Measurements from ENCODE around the gene FGFR2.
A peak's percentile ranks its signal among the peaks of the same experiment; 100 is the strongest.

Gene FGFR2

GRCh38 chr10:121466424-121466823 lies 131.8 kb downstream of the FGFR2 start:
- TF ChIP-seq GATA3 (IDR thresholded peaks at IDR 0.05; ENCODE audit: low read depth, low read length), result no peak

- TF ChIP-seq GATA3 (IDR thresholded peaks at IDR 0.05; ENCODE audit: low read depth, low read length), result no peak
- TF ChIP-seq GATA2 (IDR thresholded peaks at IDR 0.05; ENCODE audit: low read depth, low read length), result no peak
Observed at GRCh38 chr10:121465215-121465614, 133.0 kb downstream of the FGFR2 start.

- TF ChIP-seq GATA2 (IDR thresholded peaks at IDR 0.05; ENCODE audit: low read depth, low read length) (no peak), GATA3 (IDR thresholded peaks at IDR 0.05; ENCODE audit: low read depth, low read length) (no peak)
Observed at GRCh38 chr10:121464517-121464916, 133.7 kb downstream of the FGFR2 start.

- TF ChIP-seq GATA2 (IDR thresholded peaks at IDR 0.05; ENCODE audit: low read depth, low read length), result no peak
Observed at GRCh38 chr10:121462955-121463354, 135.3 kb downstream of the FGFR2 start.

GRCh38 chr10:121462281-121462680 lies 136.0 kb downstream of the FGFR2 start:
- TF ChIP-seq GATA2 (IDR thresholded peaks at IDR 0.05; ENCODE audit: low read depth, low read length) (no peak), GATA3 (IDR thresholded peaks at IDR 0.05; ENCODE audit: low read depth, low read length) (no peak)

- no peak for TF ChIP-seq GATA2 (IDR thresholded peaks at IDR 0.05; ENCODE audit: low read depth, low read length)
- TF ChIP-seq GATA3 (IDR thresholded peaks at IDR 0.05; ENCODE audit: low read depth, low read length), result no peak
Observed at GRCh38 chr10:121461307-121461706, 136.9 kb downstream of the FGFR2 start.

GRCh38 chr10:121460733-121461132 lies 137.5 kb downstream of the FGFR2 start:
- no peak for TF ChIP-seq GATA2 (IDR thresholded peaks at IDR 0.05; ENCODE audit: low read depth, low read length)
- no peak for TF ChIP-seq GATA3 (IDR thresholded peaks at IDR 0.05; ENCODE audit: low read depth, low read length)

- TF ChIP-seq GATA2 (IDR thresholded peaks at IDR 0.05; ENCODE audit: low read depth, low read length), result no peak
- no peak for TF ChIP-seq GATA3 (IDR thresholded peaks at IDR 0.05; ENCODE audit: low read depth, low read length)
Observed at GRCh38 chr10:121459622-121460453, 138.4 kb downstream of the FGFR2 start.

- no peak for TF ChIP-seq GATA3 (IDR thresholded peaks at IDR 0.05; ENCODE audit: low read depth, low read length)
- no peak for TF ChIP-seq GATA2 (IDR thresholded peaks at IDR 0.05; ENCODE audit: low read depth, low read length)
Observed at GRCh38 chr10:121459279-121459621, 139.0 kb downstream of the FGFR2 start.

GRCh38 chr10:121457729-121458128 lies 140.5 kb downstream of the FGFR2 start:
- no peak for TF ChIP-seq GATA3 (IDR thresholded peaks at IDR 0.05; ENCODE audit: low read depth, low read length)
- TF ChIP-seq GATA2 (IDR thresholded peaks at IDR 0.05; ENCODE audit: low read depth, low read length), result no peak

- TF ChIP-seq GATA3 (IDR thresholded peaks at IDR 0.05; ENCODE audit: low read depth, low read length) (peak; percentile 93), GATA2 (IDR thresholded peaks at IDR 0.05; ENCODE audit: low read depth, low read length) (peak; percentile 97)
Observed at GRCh38 chr10:121455377-121455776, 142.9 kb downstream of the FGFR2 start.

GRCh38 chr10:121454781-121455180 lies 143.5 kb downstream of the FGFR2 start:
- TF ChIP-seq GATA2 (IDR thresholded peaks at IDR 0.05; ENCODE audit: low read depth, low read length), result no peak
- TF ChIP-seq GATA3 (IDR thresholded peaks at IDR 0.05; ENCODE audit: low read depth, low read length), result no peak

GRCh38 chr10:121453160-121453559 lies 145.1 kb downstream of the FGFR2 start:
- TF ChIP-seq GATA2 (IDR thresholded peaks at IDR 0.05; ENCODE audit: low read depth, low read length) (peak; percentile 81), GATA3 (IDR thresholded peaks at IDR 0.05; ENCODE audit: low read depth, low read length) (no peak)

- TF ChIP-seq GATA2 (IDR thresholded peaks at IDR 0.05; ENCODE audit: low read depth, low read length), result no peak; the same call in 1 of the 2 replicates
- peak; percentile 12; the same call in 1 of the 2 replicates for TF ChIP-seq GATA3 (IDR thresholded peaks at IDR 0.05; ENCODE audit: low read depth, low read length)
Observed at GRCh38 chr10:121452581-121452980, 145.7 kb downstream of the FGFR2 start.

GRCh38 chr10:121450247-121450646 lies 148.0 kb downstream of the FGFR2 start:
- TF ChIP-seq GATA2 (IDR thresholded peaks at IDR 0.05; ENCODE audit: low read depth, low read length) (no peak), GATA3 (IDR thresholded peaks at IDR 0.05; ENCODE audit: low read depth, low read length) (no peak)
